Gastrocnemius medialis (tissue), 4 donors: ENCODE data around the gene ZNF646. TPM values are rescaled to one million over a fixed set of nuclear protein-coding genes. Genes with fewer than 3 reads are reported as not detected.

Experiments used
- ATAC-seq, 2 donors: fragments of 150-250 bp; one replicate each; pipeline ENCODE4 v1.9.1; 2016
- DNase-seq, 2 donors: peaks; one replicate each; pipeline ENCODE4 v3.0.0-alpha.2; 2019
- H3K27ac ChIP-seq, 4 donors: fragments of 200-600 bp; sonication (generic); 1 replicate in 1 of 4; 2 replicates in 3 of 4; pipeline ENCODE4 v1.5.1; 2016 to 2018; ENCODE audit warnings: mild to moderate bottlenecking in 2 of 4, moderate library complexity in 1 of 4
- H3K27me3 ChIP-seq, 3 donors: fragments of 200-600 bp; sonication (generic) in 2 of 3; 1 replicate in 1 of 3; 2 replicates in 2 of 3; pipeline versions ENCODE4 v1.5.1 to v1.6.0; 2016 to 2019; ENCODE audit warnings: mild to moderate bottlenecking in 1 of 3, moderate library complexity in 1 of 3
- H3K36me3 ChIP-seq, 2 donors: fragments of 200-600 bp; sonication (generic) in 1 of 2; one replicate each; pipeline ENCODE4 v1.5.1; 2017 to 2018
- H3K4me1 ChIP-seq, 2 donors: fragments of 200-600 bp; sonication (generic) in 1 of 2; one replicate each; pipeline ENCODE4 v1.5.1; 2016 to 2017; ENCODE audit warnings: mild to moderate bottlenecking in 2 of 2
- H3K4me3 ChIP-seq, 4 donors: fragments of 200-600 bp; sonication (generic) in 3 of 4; 1 replicate in 1 of 4; 2 replicates in 3 of 4; pipeline ENCODE4 v1.5.1; 2016 to 2019; ENCODE audit warnings: mild to moderate bottlenecking in 2 of 4
- H3K9me3 ChIP-seq, 3 donors: fragments of 200-600 bp; sonication (generic) in 2 of 3; 1 replicate in 1 of 3; 2 replicates in 2 of 3; pipeline ENCODE4 v1.5.1; 2016 to 2019
- CTCF ChIP-seq, 5 experiments: fragments of 450-650 bp in 3 of 5; fragments of 200-600 bp in 2 of 5; sonication (generic) in 2 of 5; IDR thresholded peaks in 4 of 5; conservative IDR thresholded peaks in 1 of 5; 1 replicate in 4 of 5; 2 replicates in 1 of 5; pipeline ENCODE4 v1.5.1; 2016 to 2019; ENCODE audit warnings: antibody characterized with exemption in 5 of 5, mild to moderate bottlenecking in 3 of 5, moderate library complexity in 3 of 5
- POLR2A ChIP-seq, 2 donors: fragments of 450-650 bp; IDR thresholded peaks; one replicate each; pipeline ENCODE4 v1.6.1; 2017; ENCODE audit warnings: antibody characterized with exemption in 2 of 2, mild to moderate bottlenecking in 2 of 2, moderate library complexity in 2 of 2
- in situ Hi-C, 4 donors: fragments of 200-750 bp; cut with MboI; loops; one replicate each; pipeline versions ENCODE4 v1.15.0 to v1.8.0; 2017; ENCODE audit warnings: low sequenced_read_pairs in 4 of 4
- intact Hi-C: fragments of 100-400 bp; cut with DNase I; formaldehyde crosslinking; loops from one replicate; pipeline ENCODE4 v1.15.1; 2023; ENCODE audit warnings: low total_unique reads
- total RNA-seq, 4 donors: library from RNA; depleted of rRNA; stranded (reverse); fragments of >200 nt; gene quantifications; one replicate each; pipeline versions ENCODE4 v1.1.0 to v1.2.3, GENCODE V29; 2016

Gene ZNF646
- total RNA-seq, 4 donors from 2014 or later: 11.7 to 33.2 (median 21.5) TPM

GRCh38 chr16:31083981-31084380 is 9.8 kb downstream of the ZNF646 start:
- intact Hi-C loops (no loop called here), in situ Hi-C loops (loop anchor here in 1 of 4 donors (25.0 kb wide), 1 partner anchor 97 kb away; the partner anchor contains the start of gene HSD3B7)
- DNase-seq: no peak
- H3K27ac ChIP-seq: no peak overlapping the region
- peaks cover 0 to 26% of the 10 kb centered on the region in 2 donors for H3K36me3 ChIP-seq
- no peak for ATAC-seq
- TF ChIP-seq POLR2A (IDR thresholded peaks at IDR 0.05): no peak
- no peak for TF ChIP-seq CTCF (IDR thresholded peaks at IDR 0.05 in 4 of 5, conservative IDR thresholded peaks at IDR 0.05 in 1 of 5)
- no peak overlapping the region for H3K4me3 ChIP-seq
- H3K27me3 ChIP-seq: no peaks in the 10 kb centered on the region
- no peaks in the 10 kb centered on the region for H3K9me3 ChIP-seq
- H3K4me1 ChIP-seq: no peaks in the 10 kb centered on the region

- H3K27me3 ChIP-seq: no peaks in the 10 kb centered on the region
- H3K9me3 ChIP-seq: no peaks in the 10 kb centered on the region
- TF ChIP-seq CTCF (IDR thresholded peaks at IDR 0.05 in 4 of 5, conservative IDR thresholded peaks at IDR 0.05 in 1 of 5): no peak
- TF ChIP-seq POLR2A (IDR thresholded peaks at IDR 0.05): no peak
- DNase-seq: no peak
- H3K4me3 ChIP-seq: no peak overlapping the region
- ATAC-seq: no peak
- intact Hi-C loops (no loop called here), in situ Hi-C loops (loop anchor here in 1 of 4 donors (25.0 kb wide), 1 partner anchor 97 kb away; the partner anchor contains the start of gene HSD3B7)
- peaks cover 0 to 18% of the 10 kb centered on the region in 2 donors for H3K36me3 ChIP-seq
- no peak overlapping the region for H3K27ac ChIP-seq
- H3K4me1 ChIP-seq: no peaks in the 10 kb centered on the region
These were observed 10.5 kb downstream of the ZNF646 start for GRCh38 chr16:31084584-31085302.

GRCh38 chr16:31085411-31085810 is 11.2 kb downstream of the ZNF646 start:
- H3K27me3 ChIP-seq: no peaks in the 10 kb centered on the region
- H3K27ac ChIP-seq: no peak overlapping the region
- peaks cover 0 to 13% of the 10 kb centered on the region in 2 donors for H3K36me3 ChIP-seq
- in situ Hi-C loops (loop anchor here in 1 of 4 donors (25.0 kb wide), 1 partner anchor 98 kb away; the partner anchor contains the start of gene HSD3B7), intact Hi-C loops (no loop called here)
- TF ChIP-seq POLR2A (IDR thresholded peaks at IDR 0.05) (no peak), CTCF (IDR thresholded peaks at IDR 0.05 in 4 of 5, conservative IDR thresholded peaks at IDR 0.05 in 1 of 5) (no peak)
- DNase-seq: no peak
- no peaks in the 10 kb centered on the region for H3K9me3 ChIP-seq
- ATAC-seq: no peak
- no peak overlapping the region for H3K4me3 ChIP-seq
- no peaks in the 10 kb centered on the region for H3K4me1 ChIP-seq

- in situ Hi-C loops: loop anchor here in 1 of 4 donors (25.0 kb wide), 1 partner anchor 99 kb away; the partner anchor contains the start of gene HSD3B7
- intact Hi-C loops: no loop called here
- no peaks in the 10 kb centered on the region for H3K4me1 ChIP-seq
- ATAC-seq (no peak), DNase-seq (no peak)
- no peaks in the 10 kb centered on the region for H3K27me3 ChIP-seq
- no peak overlapping the region for H3K4me3 ChIP-seq
- H3K9me3 ChIP-seq: no peaks in the 10 kb centered on the region
- no peak overlapping the region for H3K27ac ChIP-seq
- H3K36me3 ChIP-seq: peaks cover 0 to 13% of the 10 kb centered on the region in 2 donors
- no peak for TF ChIP-seq CTCF (IDR thresholded peaks at IDR 0.05 in 4 of 5, conservative IDR thresholded peaks at IDR 0.05 in 1 of 5)
These were observed 11.8 kb downstream of the ZNF646 start for GRCh38 chr16:31085873-31086628.
